ENCODE data around the gene SLAMF7. TPM values are rescaled to one million over a fixed set of nuclear protein-coding genes. Genes with fewer than 3 reads are reported as not detected.

Gene SLAMF7
- total RNA-seq, 1 donor from 2014 or later = 0.48 TPM

GRCh38 chr1:160748181-160748877 lies 9.3 kb downstream of the SLAMF7 start:
- no peak for DNase-seq (ENCODE audit: extremely low spot score, unreplicated experiment)

DNA sequence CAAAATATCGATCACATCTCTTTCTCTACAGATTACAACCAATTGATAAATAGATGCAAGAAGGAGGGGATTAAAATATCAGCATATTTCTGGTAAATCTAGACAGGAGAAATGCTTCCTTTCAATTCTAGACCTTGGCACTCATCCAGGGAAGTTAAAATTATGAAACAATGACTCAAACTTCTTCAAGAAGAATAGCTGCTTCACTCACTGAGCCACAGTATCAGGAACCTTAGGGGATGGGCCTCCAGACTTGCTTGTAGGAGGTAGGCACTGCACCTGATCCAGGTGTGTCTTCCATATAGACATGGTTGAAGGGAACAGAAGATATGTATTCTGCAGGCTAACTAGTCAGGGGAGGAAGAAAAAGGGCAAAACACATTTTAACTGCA lies 9.8 kb downstream of the SLAMF7 start:
- H3K9me3 Mint-ChIP-seq = no peaks in the 10 kb centered on the region
- TF ChIP-seq CTCF (conservative IDR thresholded peaks at IDR 0.05) = no peak
- no peaks in the 10 kb centered on the region for H3K4me1 Mint-ChIP-seq (ENCODE audit: unreplicated experiment)
- H3K27ac Mint-ChIP-seq = no peak overlapping the region
- no peak overlapping the region for H3K4me3 Mint-ChIP-seq
- no peak for DNase-seq (ENCODE audit: extremely low spot score, unreplicated experiment)
- no peaks in the 10 kb centered on the region for H3K36me3 Mint-ChIP-seq
- H3K27me3 Mint-ChIP-seq = peaks cover 28% of the 10 kb centered on the region

More at GRCh38 chr1:160748181-160748877, 9.3 kb downstream of the SLAMF7 start:
- Mint-ChIP-seq H3K4me1 (ENCODE audit: unreplicated experiment) (no peaks in the 10 kb centered on the region), H3K4me3 (no peak overlapping the region), H3K27ac (no peak overlapping the region), H3K27me3 (peaks cover 28% of the 10 kb centered on the region), H3K36me3 (no peaks in the 10 kb centered on the region), H3K9me3 (no peaks in the 10 kb centered on the region)
- no peak for TF ChIP-seq CTCF (conservative IDR thresholded peaks at IDR 0.05)

DNA sequence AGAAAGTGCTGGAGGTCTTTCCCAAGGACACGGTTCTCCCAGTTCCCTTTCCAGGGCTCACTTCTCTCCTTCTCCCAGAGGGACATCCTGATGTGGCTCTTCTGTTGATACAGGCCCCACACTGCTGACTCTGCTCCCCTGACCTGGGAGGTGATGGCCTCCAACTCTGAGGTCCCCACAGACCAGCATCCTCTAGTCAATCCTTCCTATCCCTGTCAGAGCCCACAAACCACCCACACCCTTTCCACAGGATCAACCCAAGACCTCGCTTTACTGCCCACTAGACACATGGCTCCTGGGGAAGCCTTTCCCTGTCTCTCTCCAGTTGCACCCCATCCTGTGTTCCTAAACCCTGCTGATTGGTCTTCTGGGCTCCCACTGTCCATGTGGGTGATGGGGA lies 11.6 kb downstream of the SLAMF7 start:
- no peak for TF ChIP-seq CTCF (conservative IDR thresholded peaks at IDR 0.05)
- DNase-seq (ENCODE audit: extremely low spot score, unreplicated experiment) = no peak
- Mint-ChIP-seq H3K27ac (no peak overlapping the region), H3K4me1 (ENCODE audit: unreplicated experiment) (no peaks in the 10 kb centered on the region), H3K4me3 (no peak overlapping the region), H3K36me3 (no peaks in the 10 kb centered on the region), H3K9me3 (no peaks in the 10 kb centered on the region), H3K27me3 (peaks cover 29% of the 10 kb centered on the region)

- DNase-seq (ENCODE audit: extremely low spot score, unreplicated experiment) = no peak
- no peaks in the 10 kb centered on the region for H3K36me3 Mint-ChIP-seq
- H3K27me3 Mint-ChIP-seq = peaks cover 37% of the 10 kb centered on the region
- TF ChIP-seq CTCF (conservative IDR thresholded peaks at IDR 0.05) = no peak
- H3K4me3 Mint-ChIP-seq = no peak overlapping the region
- H3K27ac Mint-ChIP-seq = no peak overlapping the region
- no peaks in the 10 kb centered on the region for H3K4me1 Mint-ChIP-seq (ENCODE audit: unreplicated experiment)
- H3K9me3 Mint-ChIP-seq = no peaks in the 10 kb centered on the region
These were observed 13.4 kb downstream of the SLAMF7 start for GRCh38 chr1:160752406-160752805.

DNA sequence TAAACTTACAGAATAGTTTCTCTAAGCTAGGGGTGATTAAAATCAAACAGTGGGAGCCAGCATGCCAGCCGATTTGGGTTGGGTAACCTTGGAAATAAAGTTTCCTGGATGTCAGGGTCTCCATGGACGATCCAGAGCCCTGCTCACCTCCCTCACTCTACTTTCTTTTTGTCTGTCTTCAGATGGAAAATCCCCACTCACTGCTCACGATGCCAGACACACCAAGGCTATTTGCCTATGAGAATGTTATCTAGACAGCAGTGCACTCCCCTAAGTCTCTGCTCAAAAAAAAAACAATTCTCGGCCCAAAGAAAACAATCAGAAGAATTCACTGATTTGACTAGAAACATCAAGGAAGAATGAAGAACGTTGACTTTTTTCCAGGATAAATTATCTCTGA lies 13.9 kb downstream of the SLAMF7 start:
- no peaks in the 10 kb centered on the region for H3K9me3 Mint-ChIP-seq
- no peaks in the 10 kb centered on the region for H3K36me3 Mint-ChIP-seq
- H3K27ac Mint-ChIP-seq = no peak overlapping the region

More for the DNA sequence above, 13.9 kb downstream of the SLAMF7 start:
- Mint-ChIP-seq H3K4me3 (no peak overlapping the region), H3K4me1 (ENCODE audit: unreplicated experiment) (no peaks in the 10 kb centered on the region), H3K27me3 (peaks cover 37% of the 10 kb centered on the region)
- no peak for DNase-seq (ENCODE audit: extremely low spot score, unreplicated experiment)
- TF ChIP-seq CTCF (conservative IDR thresholded peaks at IDR 0.05) = no peak
